Measurements from ENCODE around the gene NCAPH2.

The NCAPH2 gene

DNA sequence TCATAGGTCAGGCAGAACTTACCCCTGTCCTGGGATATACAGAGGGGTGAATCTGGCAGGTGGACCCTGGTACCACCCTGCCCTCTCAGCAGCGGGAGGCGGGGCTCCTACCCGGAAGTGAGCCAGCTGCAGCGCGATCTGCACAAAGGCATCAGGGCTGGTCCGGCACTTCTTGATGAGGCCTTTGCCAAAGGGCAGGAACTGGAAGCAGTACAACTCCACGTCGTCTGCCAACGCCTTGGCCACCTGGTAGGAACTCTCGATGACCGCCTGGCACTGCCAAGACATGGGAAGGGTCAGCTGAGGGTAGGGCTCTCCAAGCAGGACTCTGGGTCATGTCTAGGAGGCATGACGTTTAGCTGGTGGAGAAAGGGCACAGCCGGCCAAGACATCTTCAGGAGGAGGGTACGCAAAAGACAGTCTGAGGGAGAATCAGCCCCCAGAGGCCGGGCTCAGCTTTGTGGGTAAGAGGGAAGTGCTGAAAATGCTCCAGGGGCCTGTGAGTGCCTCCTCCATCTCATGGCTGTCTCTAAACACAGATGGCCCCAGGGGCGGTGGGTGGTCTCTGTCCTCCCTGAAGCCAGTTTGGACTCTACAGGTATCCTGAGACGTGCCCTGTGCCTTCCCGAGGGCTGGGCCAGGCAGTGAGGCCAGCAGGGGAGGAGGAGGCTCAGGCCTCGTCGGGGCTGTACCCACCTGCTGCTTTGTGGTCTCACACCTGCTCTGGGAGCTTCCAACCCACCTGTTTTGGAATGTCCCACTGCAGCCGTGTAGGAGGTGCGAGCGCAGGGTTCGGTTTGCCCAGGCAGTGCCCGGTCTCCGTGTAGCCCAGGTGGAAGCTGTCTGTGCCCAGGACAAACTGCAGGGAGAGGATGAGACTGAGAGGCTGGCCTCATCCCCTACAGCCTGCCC is 63.5 kb downstream of the NCAPH2 start:
- TF ChIP-seq, protein P1, sequence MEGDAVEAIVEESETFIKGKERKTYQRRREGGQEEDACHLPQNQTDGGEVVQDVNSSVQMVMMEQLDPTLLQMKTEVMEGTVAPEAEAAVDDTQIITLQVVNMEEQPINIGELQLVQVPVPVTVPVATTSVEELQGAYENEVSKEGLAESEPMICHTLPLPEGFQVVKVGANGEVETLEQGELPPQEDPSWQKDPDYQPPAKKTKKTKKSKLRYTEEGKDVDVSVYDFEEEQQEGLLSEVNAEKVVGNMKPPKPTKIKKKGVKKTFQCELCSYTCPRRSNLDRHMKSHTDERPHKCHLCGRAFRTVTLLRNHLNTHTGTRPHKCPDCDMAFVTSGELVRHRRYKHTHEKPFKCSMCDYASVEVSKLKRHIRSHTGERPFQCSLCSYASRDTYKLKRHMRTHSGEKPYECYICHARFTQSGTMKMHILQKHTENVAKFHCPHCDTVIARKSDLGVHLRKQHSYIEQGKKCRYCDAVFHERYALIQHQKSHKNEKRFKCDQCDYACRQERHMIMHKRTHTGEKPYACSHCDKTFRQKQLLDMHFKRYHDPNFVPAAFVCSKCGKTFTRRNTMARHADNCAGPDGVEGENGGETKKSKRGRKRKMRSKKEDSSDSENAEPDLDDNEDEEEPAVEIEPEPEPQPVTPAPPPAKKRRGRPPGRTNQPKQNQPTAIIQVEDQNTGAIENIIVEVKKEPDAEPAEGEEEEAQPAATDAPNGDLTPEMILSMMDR (IDR thresholded peaks at IDR 0.05): no peak

DNA sequence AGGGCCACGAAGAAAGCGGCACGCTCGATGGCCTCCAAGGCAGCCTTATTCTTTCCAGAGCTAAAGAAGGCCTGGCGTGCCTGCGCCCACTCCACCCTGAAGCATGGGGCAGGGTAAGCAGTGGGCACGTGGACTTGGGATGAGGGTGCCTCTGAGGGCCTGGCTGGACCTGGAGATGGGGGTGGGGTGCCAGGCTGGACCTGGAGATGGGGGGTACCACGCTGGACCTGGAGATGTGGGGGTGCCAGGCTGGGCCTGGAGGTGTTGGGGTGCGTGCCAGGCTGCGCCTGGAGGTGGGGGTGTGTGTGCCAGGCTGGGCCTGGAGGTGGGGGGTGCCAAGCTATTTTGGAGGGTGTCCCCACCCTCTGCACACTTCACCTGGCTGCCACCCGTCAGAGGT is 64.9 kb downstream of the NCAPH2 start:
- TF ChIP-seq, protein P1 (IDR thresholded peaks at IDR 0.05): no peak

DNA sequence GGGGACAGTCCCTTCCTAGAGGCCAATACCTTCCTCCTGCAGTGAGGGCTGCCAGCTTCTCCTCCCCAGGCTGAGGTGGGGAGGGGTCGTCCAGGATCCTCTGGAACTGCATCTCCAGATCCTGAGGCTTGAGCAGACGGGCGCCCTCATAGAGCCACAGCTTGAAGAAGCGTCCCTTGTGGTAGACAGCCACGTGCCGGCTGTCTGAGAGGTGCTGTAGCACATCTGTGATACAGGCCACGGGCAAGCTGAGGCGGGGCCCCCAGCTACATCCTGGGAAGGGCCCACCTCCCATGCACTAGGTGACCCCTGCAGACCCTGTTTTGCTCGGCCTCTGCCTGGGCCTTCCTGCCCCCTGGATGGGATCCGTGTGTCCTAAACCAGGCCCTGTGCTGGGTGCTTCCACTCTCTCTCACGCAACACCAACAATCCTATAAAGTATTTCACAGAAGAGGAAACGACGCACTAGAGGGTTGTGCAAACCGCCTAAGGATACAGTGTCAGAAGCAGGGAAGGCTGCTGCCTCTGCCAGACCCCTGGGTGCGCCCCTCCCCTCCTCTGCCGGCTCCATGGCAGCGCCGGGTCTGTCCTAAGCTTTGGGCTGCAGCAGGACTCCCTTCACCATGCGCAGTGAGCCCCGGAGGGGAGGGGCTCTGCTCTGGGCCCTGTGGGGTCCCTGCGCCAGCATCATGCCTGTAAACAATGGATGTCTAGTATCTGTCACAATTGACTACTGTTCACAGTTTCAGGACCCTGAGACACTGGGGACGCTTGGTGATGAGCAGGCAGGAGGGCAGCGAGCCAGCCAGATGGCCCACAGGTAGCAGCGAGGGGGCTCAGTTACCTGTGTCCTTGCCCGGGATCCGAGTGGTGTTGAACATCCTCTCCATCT is 65.7 kb downstream of the NCAPH2 start:
- TF ChIP-seq, protein P1 (IDR thresholded peaks at IDR 0.05): no peak

DNA sequence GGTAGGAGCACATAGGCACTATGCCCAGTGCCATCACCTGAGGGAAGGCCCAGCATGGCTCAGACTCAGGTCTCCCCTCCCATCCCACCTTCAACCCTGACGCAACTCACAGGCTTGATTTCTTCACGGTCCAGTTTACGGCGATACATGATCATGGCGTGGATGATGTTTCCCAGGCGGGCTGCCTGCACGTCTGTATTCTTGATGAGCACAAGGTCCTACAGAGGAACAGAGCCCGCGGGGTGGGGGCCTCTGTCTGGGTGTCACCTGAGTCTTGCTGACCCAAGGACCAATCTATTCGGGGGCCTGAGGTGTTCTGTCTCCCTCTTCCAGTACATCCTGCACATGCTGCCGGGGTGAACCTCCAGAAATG is 66.3 kb downstream of the NCAPH2 start:
- TF ChIP-seq, protein P1 (IDR thresholded peaks at IDR 0.05): no peak
